ENCODE results near the gene MCF2L2. TPM values are rescaled to one million over a fixed set of nuclear protein-coding genes. Genes with fewer than 3 reads are reported as not detected.

The MCF2L2 gene
- total RNA-seq, 4 donors from 2014 or later: 0.61 to 2.9 (median 1.3) TPM

GRCh38 chr3:183129243-183129642, 299.2 kb downstream of the MCF2L2 start:
- H3K36me3 ChIP-seq: no peaks in the 10 kb centered on the region
- no peaks in the 10 kb centered on the region for H3K27me3 ChIP-seq
- DNase-seq: no peak
- no peak overlapping the region for H3K27ac ChIP-seq
- intact Hi-C loops (cut with DNase I): no loop called here
- TF ChIP-seq POLR2A (IDR thresholded peaks at IDR 0.05) (no peak), CTCF (IDR thresholded peaks at IDR 0.05) (no peak)
- peaks cover 0 to 20% (median 0%) of the 10 kb centered on the region in 3 donors for H3K9me3 ChIP-seq
- H3K4me3 ChIP-seq: no peak overlapping the region
- no peaks in the 10 kb centered on the region for H3K4me1 ChIP-seq
- WGBS, 2 donors: 90% methylated on average over 1 of the region's 1 CpG

GRCh38 chr3:183128709-183129108, 299.7 kb downstream of the MCF2L2 start:
- Histone ChIP-seq H3K4me3 (no peak overlapping the region), H3K27ac (no peak overlapping the region), H3K9me3 (peaks cover 0 to 20% (median 0%) of the 10 kb centered on the region in 3 donors), H3K27me3 (no peaks in the 10 kb centered on the region), H3K36me3 (no peaks in the 10 kb centered on the region), H3K4me1 (no peaks in the 10 kb centered on the region)
- TF ChIP-seq CTCF (IDR thresholded peaks at IDR 0.05) (no peak), POLR2A (IDR thresholded peaks at IDR 0.05) (no peak)
- 93 to 95% methylated on average over 3 of the region's 3 CpGs for WGBS, 2 donors
- no peak for DNase-seq
- intact Hi-C loops (cut with DNase I): no loop called here

Small RNA genes lying within 50 kb of the gene (small RNA-seq; reads per million reads assigned to genes)
- 0 reads per million in 4 donors for gene RF00092
- gene RF00394: 0 reads per million in 4 donors
- gene RF01241: 0 to 0.15 (median 0) reads per million in 4 donors
- gene RNA5SP151: 0 to 0.45 (median 0) reads per million in 4 donors
- gene SNORA63D: 0.89 to 5.6 (median 4.0) reads per million in 4 donors

Other genes with a start within 250 kb of the MCF2L2 start
- gene B3GNT5, start 175.4 kb downstream of the MCF2L2 start, total RNA-seq: 10 to 100 TPM; 26.3 to 69.9 (median 29.3) TPM
- gene KLHL6, start 127.1 kb upstream of the MCF2L2 start, total RNA-seq: 1 to 10 TPM in 2 of 4 donors, under 1 TPM in 1, not detected in 1; 0.66 to 2.7 (median 1.8) TPM
- 10 to 100 TPM; 10.2 to 92.1 (median 19.9) TPM for gene KLHL24, start 207.0 kb upstream of the MCF2L2 start, total RNA-seq